Vagina (tissue), 2 donors: ENCODE results near the gene FRMPD4.

Experiments used
- CTCF ChIP-seq, 3 experiments: fragments of 450-650 bp in 2 of 3; fragments of 200-600 bp in 1 of 3; sonication (generic) in 1 of 3; IDR thresholded peaks; one replicate each; pipeline ENCODE4 v1.5.1; 2017 to 2019; ENCODE audit warnings: antibody characterized with exemption in 3 of 3, mild to moderate bottlenecking in 2 of 3, moderate library complexity in 2 of 3
- POLR2A ChIP-seq, 2 donors: fragments of 450-650 bp; IDR thresholded peaks; one replicate each; pipeline ENCODE4 v1.6.1; 2017; ENCODE audit warnings: antibody characterized with exemption in 2 of 2, mild to moderate bottlenecking in 2 of 2, moderate library complexity in 2 of 2
- POLR2AphosphoS5 ChIP-seq, 2 donors: sonication (generic); formaldehyde crosslinking; IDR thresholded peaks; one replicate each; pipeline ENCODE4 v1.9.0; 2017; ENCODE audit warnings: antibody characterized with exemption in 2 of 2, mild to moderate bottlenecking in 2 of 2, low read depth in 1 of 2; ENCODE audit not compliant: insufficient read depth in 1 of 2

DNA sequence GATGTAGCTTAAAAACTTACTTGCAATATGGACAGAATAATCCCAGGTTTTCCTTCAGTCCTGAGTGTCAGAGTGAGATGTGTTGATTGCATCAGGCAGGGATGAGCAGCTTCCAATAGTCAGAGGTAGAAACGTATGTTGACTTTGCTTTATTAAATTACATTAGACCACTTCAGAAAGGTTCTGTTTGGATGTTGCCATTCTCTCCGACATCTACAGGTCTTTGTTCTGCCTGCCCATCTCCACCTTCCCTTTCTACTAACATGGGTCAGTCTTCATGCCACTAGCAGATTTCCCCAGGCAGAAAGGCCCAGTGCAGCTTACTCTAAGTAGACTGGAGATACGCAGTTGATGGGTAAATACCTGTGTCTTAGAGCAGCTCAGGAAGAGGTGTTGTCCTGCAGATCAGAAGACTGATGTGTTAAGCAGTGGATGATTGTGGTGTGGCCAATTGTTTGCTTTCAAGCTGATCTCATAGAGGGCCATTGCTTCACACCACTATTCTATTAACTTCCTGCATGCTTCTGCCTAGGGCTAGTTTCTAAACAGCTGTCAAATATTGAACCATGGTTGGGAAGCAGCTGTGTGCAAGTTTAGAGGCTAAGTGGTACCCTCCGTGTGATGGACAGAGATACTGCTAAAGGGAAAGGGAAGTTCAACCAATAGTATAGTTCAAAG, 1.8 kb downstream of the FRMPD4 start:
- no peak for TF ChIP-seq CTCF (IDR thresholded peaks at IDR 0.05)
- no peak for TF ChIP-seq POLR2AphosphoS5 (IDR thresholded peaks at IDR 0.05; ENCODE audit: insufficient read depth in 1 of 2, low read depth in 1 of 2)
- no peak for TF ChIP-seq POLR2A (IDR thresholded peaks at IDR 0.05)
